Dermis microvascular lymphatic vessel endothelial cell (primary cell): ENCODE measurements around the gene WFDC5. TPM values are rescaled to one million over a fixed set of nuclear protein-coding genes. Genes with fewer than 3 reads are reported as not detected.

Source experiments
- total RNA-seq: library from RNA; depleted of rRNA; stranded (reverse); fragments of >200 nt; gene quantifications from 2 replicates; pipeline ENCODE4 v1.2.1, GENCODE V29; 2014

Gene WFDC5
- total RNA-seq, 1 donor from 2014 or later = not detected

Other genes with a start within 250 kb of the WFDC5 start
- gene YWHAB, start 229.5 kb downstream of the WFDC5 start, total RNA-seq = 92.7 and 117 TPM in 2 replicates
- gene PABPC1L, start 205.1 kb downstream of the WFDC5 start, total RNA-seq = 0.64 and 1.3 TPM in 2 replicates
- 14.0 and 20.5 TPM in 2 replicates for gene TOMM34, start 154.8 kb downstream of the WFDC5 start, total RNA-seq
- gene STK4, start 148.7 kb downstream of the WFDC5 start, total RNA-seq = 13.7 and 14.3 TPM in 2 replicates
- under 0.01 and 0.25 TPM in 2 replicates for gene KCNS1, start 14.0 kb downstream of the WFDC5 start, total RNA-seq
- not detected in 2 replicates for gene WFDC12, start 9.3 kb upstream of the WFDC5 start, total RNA-seq
- gene PI3, start 59.7 kb upstream of the WFDC5 start, total RNA-seq = not detected in 2 replicates
- gene SEMG1, start 91.9 kb upstream of the WFDC5 start, total RNA-seq = not detected in 2 replicates
- gene SEMG2, start 106.2 kb upstream of the WFDC5 start, total RNA-seq = not detected in 2 replicates
- gene SLPI, start 139.4 kb upstream of the WFDC5 start, total RNA-seq = 0.39 and 1.4 TPM in 2 replicates
- not detected in 2 replicates for gene RBPJL, start 191.7 kb upstream of the WFDC5 start, total RNA-seq
- under 0.01 TPM in 2 replicates for gene MATN4, start 193.1 kb upstream of the WFDC5 start, total RNA-seq
- 37.7 and 55.6 TPM in 2 replicates for gene SDC4, start 233.2 kb upstream of the WFDC5 start, total RNA-seq
- 16.6 and 24.0 TPM in 2 replicates for gene SYS1, start 248.0 kb upstream of the WFDC5 start, total RNA-seq